ENCODE measurements around the gene MEF2C. TPM values are rescaled to one million over a fixed set of nuclear protein-coding genes. Genes with fewer than 3 reads are reported as not detected.
"Not testable (repeated sequence)": the region's sequence is repeated elsewhere in the genome, so short reads cannot be mapped to it uniquely, and the experiment has no call there.

MEF2C gene
- polyA plus RNA-seq, 10 donors = 444 to 1,011 (median 648) TPM

DNA sequence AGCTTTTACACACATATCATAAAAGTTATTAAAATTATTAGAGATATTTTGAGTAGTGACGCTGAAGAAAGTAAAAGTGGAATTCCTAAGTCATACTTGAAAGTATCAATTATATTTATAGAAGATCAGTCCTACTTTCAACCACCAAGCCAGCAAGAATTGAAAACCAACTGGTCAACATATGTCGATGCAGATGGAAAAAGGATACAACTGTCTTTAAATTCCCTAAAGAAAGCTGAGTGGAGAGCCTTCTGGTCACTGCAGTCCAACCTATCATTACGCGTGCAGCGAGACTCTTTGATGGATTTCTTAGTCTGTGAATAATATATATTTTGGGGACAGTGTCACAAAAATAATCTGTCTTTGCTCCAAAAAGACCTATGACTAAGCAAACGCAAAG lies 15.3 kb downstream of the MEF2C start:
- no peak for DNase-seq

DNA sequence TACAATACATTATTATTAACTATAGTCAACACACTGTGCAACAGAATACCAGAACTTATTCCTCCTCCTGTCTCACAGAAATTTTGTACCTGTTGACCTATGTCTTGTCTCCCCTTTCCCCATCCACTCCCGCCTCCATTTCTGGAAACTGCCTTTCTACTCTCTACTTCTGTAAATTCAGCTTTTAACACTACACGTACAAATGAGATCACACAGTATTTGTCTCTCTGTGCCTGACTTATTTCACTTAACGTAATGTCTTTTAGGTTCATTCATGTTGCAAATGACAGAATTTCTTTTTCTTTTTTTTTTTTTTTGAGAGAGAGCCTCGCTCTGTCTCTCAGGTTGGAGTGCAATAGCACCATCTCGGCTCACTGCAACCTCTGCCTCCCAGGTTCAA lies 19.5 kb downstream of the MEF2C start:
- DNase-seq = no peak

DNA sequence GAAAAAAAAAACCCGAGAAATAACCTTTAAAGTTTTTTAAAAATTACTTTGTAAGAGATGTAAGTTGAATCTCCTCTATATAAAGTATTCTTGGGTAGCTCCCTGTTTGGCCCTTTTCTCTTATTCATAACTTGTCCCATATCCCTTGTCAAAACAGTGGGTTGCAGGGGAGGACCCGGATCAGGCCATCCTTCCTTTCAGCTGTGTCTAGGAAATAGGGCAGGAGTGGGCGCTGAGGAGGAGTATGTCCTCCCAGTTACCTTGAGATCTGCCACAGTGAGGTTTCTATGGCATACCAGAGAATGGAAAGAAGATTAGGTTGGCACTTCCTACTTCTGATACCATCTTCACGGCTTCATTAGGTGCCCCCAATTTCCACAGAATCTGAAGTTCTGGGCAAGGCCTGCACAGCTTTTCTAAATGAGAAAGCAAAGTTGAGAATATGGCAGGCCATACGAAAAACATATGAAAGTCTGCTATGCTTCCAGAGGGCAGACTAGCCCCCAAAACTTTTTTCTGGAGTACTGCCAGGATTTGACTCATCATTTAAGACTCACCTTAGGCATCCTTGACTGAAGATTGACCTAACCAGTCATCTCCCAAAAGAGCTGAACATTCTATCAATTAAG lies 20.3 kb downstream of the MEF2C start:
- DNase-seq = no peak

DNA sequence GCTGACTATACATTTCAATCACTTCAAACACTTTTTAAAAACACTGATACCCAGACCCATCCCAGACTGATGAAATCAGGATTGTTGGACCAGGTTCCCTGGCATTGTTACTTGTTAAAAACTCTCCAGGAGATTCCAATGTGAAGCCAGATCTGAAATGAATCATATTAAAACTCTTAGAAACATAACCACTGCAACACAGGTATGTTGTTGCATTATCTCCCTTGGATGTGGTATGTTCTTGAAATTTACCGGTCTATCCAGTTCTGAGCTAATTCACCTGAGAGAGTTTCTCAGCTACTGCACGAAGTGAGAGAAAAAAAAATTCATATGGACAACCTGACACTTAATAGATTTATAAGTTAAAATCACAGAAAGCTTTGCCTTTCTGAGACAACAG lies 21.8 kb downstream of the MEF2C start:
- no peak for DNase-seq

DNA sequence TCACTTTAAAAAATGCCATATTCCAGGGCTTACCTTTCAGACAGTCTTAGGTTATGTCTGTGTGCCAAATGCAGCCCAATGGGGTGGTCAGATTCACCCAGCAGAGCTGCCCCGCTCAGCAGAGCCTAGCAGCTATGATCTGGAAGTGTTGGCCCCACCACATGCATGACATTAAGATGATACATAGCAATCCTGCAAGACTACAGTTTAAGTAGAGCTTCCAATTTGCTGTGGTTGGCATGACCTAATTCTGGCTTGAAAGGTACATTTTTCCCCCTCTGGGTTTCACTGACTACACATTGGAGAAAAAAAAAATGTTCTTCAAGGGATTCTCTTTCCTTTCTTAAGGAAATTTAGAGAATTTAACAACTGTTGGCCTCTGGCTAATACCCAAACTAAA lies 22.5 kb downstream of the MEF2C start:
- no peak for DNase-seq

DNA sequence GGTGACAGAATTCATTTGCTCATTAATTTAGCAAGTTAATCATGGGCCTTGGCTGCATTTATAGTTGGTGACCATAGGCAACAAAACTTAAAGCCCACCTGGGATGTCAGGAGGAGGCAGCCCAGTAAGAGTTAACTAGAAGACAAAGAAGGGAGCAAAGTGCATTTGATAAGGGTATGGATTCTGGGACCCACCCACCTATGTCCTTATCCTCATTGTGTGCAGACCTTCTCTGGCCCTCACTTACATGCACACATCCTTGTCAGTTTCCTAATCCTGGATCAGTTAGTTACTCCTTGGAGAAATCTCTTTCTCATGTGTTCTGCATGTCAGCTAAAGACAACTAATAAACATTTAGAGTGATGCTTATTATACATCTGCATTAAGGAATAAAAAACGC lies 24.6 kb downstream of the MEF2C start:
- no peak for DNase-seq

DNA sequence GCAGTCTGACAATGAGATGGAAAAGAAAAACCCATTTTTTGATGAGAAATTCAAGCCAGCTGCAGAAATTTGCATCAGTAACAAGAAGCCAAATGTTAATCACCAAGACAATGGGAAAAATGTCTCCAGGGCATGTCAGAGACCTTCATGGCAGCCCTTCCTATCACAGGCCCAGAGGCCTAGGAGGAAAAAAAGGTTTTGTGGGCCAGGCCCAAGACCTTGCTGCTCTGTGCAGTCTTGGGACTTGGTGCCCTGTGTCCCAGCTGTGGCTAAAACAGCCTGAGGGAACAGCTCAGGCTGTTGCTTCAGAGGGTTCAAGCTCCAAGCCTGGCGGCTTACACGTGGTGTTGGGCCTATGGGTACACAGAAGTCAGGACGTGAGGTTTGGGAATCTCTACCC lies 26.6 kb downstream of the MEF2C start:
- not testable (repeated sequence) for DNase-seq

DNA sequence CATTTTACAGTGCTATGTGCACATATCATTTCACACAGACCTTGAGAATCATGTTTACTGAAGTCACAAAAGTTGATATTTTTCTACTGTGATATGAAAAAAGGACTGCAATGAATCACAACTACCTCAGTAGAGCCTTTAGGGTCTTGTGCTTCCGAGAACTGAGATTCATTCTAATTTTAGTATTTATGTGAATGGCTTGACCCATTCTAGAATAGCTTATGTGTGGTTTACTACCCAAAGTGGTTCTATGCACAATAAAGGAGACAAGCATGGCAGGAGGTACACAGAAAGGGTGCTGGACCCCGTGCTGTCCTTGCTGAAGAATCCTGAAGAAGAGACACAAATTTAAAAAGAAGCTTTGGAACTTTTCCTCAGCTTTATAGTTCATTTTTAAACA lies 28.2 kb downstream of the MEF2C start:
- DNase-seq = no peak

DNA sequence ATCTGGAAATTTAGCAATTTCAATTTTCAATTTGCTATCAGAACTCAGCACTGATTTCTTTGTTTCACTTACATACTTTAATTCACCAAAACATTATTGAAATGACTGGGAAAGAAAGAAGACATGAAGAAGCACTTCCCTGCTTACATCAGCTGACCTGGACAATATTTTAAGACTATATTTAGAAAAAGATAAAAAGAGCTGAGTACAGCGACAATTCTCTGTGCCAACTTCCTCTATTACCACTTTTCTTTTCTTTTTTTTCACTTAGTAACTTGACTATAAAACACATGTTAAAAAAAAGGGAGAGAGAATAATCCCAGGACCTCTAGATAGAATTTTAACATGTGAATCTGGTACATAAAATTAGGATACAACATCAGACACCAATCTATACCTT lies 35.6 kb downstream of the MEF2C start:
- DNase-seq = no peak

DNA sequence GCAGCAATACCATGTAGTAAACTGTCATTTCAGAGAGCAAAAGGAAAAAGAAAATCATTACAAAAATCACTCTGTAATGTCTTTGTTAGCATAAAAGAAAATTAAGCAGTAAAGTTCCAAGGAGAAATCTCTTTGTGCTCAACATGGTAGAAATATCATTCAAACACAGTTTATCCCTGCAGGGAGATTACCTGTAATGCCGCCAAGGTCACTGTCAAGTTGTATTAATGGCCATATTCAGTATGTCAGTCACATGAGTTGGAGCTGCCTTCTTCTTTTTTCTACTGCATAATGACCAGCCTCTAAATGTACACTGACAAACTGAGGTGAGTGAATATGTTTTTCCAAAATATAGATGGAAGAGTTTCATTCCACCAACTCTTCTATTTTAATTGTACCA lies 36.5 kb downstream of the MEF2C start:
- no peak for DNase-seq

DNA sequence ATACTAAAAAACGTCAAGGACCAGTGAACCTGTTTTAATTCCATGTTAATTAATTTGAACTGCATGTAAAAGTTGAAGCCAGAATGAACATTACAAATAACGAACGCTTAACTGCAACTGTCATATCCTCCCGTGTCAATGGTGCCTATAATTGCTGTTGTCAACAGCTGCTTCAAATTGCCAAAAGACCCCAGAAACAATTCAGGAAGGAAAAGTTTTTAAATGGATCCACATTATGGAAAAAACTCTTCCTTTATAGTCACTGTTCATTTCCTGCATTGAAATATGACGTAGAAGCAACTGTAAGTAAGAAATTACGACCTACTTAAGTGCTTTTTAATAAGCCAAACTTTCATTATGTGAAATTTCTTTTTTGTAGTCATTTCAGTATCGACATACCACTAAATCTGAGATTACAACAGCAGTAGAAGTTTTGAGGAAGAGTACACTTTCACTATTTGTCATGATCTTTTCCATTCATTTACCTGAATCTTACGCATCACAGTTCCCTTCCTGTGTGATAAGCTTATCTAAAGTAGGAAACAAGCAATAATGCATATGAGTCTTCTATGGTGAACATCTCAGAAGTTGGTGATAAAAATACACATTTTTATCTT lies 37.8 kb downstream of the MEF2C start:
- DNase-seq = no peak

DNA sequence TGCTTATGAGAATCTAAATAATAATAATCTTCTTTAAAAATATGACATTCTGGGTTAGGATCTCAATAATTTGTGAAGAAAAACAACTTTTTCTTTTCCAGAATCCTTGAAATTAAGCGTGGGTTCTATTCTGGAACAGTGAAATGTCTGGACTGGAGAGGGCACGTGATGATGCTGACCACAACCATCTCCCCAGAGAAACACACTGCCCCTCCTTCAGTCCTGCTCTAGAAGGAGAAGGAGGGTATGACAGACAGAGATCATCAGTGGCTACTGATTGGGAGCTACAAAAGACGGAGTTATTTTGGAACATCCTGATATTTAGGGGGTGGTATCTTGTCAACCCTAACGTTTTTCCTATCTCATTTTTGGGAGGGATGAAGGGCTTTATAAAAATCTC lies 40.2 kb downstream of the MEF2C start:
- DNase-seq = no peak

DNA sequence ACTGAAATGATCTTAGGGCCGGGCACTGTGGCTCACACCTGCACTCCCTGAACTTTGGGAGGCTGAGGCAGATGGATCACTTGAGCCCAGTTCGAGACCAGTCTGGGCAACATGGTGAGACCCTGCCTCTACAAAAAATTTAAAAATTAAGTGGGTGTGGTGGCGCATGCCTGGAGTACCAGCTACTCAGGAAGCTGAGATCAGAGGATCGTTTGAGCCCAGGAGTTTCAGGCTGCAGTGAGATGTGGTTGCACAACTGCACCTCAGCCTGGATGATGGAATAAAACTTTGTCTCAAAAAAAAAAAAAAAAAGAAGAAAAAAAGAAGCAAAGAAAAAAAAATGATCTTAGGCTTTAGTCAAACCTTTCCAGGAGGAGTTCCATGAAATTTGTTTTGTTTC lies 41.8 kb downstream of the MEF2C start:
- no peak for DNase-seq

DNA sequence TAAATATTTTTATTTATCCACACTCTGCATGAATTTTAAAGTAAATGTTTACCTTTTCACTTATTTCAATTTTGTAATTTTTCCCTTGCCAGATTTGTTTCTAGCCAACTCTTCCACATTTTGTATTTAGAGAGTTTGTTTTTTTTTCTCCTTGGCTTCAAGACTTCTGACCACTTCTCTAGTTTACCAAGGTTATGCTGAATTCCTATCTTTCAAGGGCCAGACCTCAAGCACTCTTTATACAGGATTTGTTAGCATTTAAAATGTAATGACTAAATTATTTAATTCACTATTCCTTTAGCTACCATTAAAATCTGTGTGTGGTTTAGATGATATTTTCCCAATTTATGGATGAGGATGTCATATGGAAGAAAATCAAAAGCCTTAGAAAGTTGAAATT lies 42.5 kb downstream of the MEF2C start:
- DNase-seq = no peak

DNA sequence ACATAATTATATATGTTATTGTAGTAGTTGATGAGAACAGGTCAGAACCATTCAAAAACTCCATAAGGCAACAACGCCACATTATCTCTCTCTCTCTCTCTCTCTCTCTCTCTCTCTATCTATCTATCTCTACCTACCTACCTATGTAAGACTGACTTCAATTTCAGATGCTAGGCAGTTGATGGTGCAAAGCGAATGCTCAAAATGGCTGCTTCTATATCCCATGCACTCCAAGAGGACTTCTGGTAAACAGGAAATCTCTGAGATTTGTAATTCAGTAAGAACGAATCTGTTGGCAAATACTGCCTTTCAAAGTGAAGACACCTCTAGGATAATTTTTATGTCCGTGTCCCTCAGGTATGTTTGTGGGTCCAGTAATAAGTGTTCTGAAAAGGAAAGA lies 43.7 kb downstream of the MEF2C start:
- no peak for DNase-seq

DNA sequence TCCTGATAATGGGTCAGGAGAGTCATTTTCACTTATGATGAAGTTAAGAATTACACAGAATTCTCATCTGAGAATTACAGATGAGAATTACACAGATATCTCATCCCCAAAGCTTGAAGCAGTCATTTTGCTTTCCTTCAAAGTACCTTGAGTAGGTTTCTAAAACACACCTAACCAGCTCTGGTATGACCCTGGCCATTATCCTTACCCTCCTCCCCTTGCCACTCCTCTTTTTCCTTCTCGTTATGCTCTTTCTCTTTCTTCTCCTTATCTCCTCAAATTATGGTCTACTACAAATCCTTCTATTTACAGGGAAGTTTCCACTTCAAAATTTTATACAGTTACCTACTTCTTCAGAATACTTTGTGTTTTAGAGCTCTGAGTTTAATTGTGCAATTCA lies 44.5 kb downstream of the MEF2C start:
- DNase-seq = no peak

DNA sequence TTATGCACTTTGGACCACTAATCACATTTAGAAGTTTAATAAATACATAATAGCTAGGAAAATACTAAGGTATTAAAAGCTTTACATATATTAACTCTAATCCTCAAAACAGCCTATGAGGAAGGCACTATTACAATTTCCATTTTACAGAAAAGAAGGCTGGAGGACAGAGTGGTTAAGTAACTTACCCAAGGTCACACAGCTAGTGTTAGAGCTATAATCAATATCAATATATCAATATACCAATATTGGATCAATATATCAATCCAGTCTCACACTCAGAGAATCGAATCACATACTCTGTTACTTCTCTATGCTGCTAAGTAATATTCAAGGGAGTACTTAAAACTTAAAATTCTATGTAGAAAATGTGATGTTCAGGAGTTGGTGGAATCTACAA lies 45.2 kb downstream of the MEF2C start:
- no peak for DNase-seq

DNA sequence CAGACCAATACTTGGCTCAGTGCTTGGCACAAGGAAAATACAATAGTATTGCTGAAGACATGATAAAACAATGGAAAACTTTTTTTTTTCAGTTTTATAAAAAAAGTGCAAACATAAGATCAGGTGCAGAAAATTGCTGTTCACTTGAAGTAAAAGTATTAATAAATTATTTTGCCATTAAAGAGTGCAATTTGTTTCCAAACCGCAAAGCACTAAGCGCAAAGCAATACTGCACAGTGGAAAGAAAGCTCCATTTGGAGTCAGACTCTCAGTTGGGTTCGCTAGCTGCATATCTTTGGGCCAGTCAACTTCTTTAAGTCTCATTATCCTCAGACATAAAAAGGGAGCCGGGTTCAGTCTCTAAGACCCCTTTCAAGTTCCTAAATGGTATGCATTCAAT lies 45.8 kb downstream of the MEF2C start:
- DNase-seq = no peak

DNA sequence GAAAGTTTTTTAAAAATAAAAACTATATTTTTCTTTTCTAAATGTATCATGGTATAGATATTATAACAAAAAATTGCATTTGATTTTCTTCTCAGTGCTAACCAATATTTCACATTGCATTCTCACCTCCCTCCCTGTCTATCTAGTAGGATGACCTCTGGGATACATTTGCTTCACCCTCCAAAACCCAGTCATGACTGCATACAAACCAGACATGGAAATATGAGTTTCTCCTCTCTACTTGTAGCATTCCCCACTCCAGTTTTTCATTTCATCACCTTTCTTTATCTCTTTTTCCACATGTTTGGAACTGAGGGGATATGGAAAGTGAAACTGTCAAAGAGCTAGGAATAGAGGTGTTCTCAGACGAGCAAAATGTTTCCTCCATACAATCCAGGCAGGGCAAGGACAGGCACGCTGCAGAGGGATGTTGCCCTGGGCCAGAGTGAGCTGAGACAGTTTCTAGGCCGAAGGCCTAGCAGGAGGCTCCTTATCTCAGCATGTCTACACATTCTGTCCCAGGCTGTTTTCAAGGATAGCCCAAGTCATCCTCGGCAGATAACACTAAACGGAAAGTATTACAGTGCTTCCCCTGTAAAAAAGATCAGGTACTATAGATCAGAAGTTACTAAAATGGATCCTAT lies 46.7 kb downstream of the MEF2C start:
- DNase-seq = no peak

DNA sequence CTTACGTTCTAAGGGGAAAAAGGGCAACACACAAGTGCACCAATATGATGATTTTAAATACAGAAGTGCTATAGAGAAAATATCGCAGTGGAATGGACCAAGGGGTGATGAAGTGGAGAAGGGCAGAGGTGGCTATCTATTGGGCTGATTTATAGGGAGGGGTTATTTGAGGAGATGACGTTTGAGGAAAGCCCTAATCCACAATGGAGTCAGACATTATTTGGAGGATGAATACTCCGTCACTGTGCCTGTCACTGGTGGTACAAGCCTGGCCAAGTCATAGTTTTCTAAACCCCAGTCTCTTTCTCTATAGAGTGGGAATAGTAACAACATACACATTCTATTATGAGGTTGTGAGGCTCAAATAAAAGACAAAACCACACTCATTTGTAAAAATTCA lies 48.5 kb downstream of the MEF2C start:
- DNase-seq = no peak

DNA sequence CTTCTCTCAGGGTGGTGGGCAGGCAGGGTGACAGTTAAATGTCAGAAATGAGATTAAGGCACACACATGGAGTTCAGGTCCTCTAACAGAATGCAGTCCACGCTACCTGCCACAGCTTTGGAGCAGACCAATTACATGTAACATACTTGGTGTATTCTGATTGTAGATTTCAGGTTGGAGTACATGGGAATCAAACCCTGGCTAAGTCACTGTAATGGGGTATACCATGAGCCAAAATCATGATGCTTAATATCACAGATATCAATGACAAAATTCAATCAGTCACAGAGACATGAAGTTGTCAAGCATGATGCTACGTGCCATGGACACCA lies 48.9 kb downstream of the MEF2C start:
- DNase-seq = no peak

DNA sequence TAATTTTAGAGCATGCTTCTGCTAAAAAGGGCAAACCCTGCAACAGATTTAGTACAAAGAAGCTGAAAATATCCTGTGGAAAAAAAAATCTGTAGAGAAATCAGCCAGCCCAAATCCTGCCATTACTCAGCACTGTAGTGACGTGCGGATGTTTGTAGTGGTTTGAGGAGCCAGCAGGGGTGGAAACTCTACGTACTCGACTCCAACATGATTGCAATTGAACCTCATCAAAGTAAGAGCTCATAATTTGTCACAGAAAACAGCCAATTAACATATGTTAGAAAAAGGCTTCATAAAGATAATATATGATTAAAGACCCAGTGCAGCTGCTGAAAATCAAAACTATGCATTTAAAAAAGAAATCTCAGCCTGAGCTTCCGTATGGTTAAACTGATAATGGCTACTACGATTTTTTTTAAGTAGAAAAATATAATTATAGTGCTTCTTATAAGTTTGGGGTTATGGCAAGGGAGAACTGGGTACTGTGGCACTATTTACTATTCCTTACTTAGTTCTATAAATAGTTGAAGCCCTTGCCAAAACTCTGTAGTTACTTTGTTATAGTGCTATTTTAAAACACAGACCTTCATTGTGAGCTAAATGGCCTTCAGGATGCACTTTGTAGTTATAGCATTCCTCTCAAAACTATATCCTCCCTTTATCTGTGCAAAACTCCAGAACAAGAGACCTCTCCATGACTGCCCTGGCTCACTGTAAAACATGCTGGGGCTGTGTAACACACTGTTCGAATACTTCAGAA lies 49.4 kb downstream of the MEF2C start:
- DNase-seq = peak; percentile 51 to 77 (median 69)

DNA sequence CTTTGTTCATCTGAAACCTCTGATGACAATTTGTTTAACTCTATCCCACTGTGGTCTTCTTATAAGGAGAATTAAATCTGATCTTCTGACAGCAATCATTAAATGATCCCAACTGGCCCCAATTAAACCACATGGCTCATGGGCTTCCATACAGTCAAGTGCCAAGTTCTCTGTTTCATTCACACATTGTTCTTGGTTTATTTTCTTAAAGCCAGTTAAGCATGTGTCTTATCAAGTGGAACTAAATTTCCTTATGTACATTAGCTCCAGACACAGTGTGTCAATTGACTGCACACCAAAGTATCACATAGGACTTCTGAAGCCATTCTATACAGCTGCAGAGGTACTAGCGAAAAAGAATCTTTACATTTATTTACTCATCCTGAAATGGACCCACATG lies 51.2 kb downstream of the MEF2C start:
- no peak for DNase-seq

Data from muscle of back (tissue), 11 donors.